ENCODE measurements around the gene ZBTB42. TPM values are rescaled to one million over a fixed set of nuclear protein-coding genes. Genes with fewer than 3 reads are reported as not detected.

Gene ZBTB42
- total RNA-seq, 1 experiment from 2014 or later = 5.2 TPM

GRCh38 chr14:104767634-104767918, 33.3 kb upstream of the ZBTB42 start:
- no peak for DNase-seq (ENCODE audit: low read depth, low spot score)
- in situ Hi-C loops (cut with HindIII; ENCODE audit: low pct_unique_long_range_greater_than_20kb, low sequenced_read_pairs) = no loop called here

DNA sequence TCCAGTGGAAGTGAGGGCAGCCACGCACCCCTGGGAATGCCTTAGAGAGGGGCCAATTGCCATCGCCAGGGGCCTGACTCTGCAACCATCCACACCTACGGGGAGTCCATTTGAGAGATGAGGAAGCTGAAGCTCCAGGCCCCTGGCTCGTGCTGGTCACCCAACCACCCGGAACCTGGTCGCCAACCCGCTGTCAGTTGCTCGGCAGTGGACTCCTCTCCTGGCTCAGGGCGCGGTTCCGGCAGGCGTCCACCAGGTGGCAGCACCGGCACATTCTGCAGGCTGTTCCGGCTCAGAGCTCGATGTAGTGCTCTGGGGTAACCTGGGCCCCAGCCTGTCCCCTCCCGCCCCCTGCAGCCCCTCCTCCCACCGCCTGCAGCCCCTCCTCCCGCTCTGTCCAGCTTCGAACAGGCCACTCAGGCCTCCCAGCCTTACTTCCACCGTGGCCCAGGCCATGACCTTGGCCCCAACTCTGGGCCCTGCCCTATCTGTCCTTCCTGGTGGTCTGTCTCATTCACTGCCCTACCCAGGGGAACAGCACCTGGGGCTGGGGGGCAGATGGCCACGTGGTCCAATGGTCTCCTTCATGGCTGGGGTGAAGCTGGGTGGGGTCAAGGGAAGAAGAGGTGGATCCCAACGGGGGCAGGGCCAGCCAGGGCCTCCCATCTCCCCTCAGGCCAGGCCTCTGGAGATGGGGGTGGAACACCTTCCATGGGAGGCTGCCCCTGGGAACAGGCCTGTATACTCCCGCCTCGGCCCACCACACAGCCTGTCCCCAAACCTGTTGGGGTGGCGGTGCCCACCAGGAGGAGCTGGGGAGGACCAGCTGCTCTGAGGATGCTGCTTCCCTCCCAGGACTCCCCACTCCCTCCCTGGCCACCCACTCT, 32.2 kb upstream of the ZBTB42 start:
- DNase-seq (ENCODE audit: low read depth, low spot score) = peak; percentile 81
- in situ Hi-C loops (cut with HindIII; ENCODE audit: low pct_unique_long_range_greater_than_20kb, low sequenced_read_pairs) = no loop called here

GRCh38 chr14:104769324-104770071, 31.4 kb upstream of the ZBTB42 start:
- in situ Hi-C loops (cut with HindIII; ENCODE audit: low pct_unique_long_range_greater_than_20kb, low sequenced_read_pairs) = no loop called here
- no peak for DNase-seq (ENCODE audit: low read depth, low spot score)

- in situ Hi-C loops (cut with HindIII; ENCODE audit: low pct_unique_long_range_greater_than_20kb, low sequenced_read_pairs) = no loop called here
- no peak for DNase-seq (ENCODE audit: low read depth, low spot score)
These were observed 30.8 kb upstream of the ZBTB42 start for GRCh38 chr14:104770072-104770579.

- DNase-seq (ENCODE audit: low read depth, low spot score) = peak; percentile 30
- in situ Hi-C loops (cut with HindIII; ENCODE audit: low pct_unique_long_range_greater_than_20kb, low sequenced_read_pairs) = no loop called here
These were observed 30.0 kb upstream of the ZBTB42 start for GRCh38 chr14:104770851-104771272.

- DNase-seq (ENCODE audit: low read depth, low spot score) = no peak
- in situ Hi-C loops (cut with HindIII; ENCODE audit: low pct_unique_long_range_greater_than_20kb, low sequenced_read_pairs) = no loop called here
These were observed 29.5 kb upstream of the ZBTB42 start for GRCh38 chr14:104771374-104771773.

DNA sequence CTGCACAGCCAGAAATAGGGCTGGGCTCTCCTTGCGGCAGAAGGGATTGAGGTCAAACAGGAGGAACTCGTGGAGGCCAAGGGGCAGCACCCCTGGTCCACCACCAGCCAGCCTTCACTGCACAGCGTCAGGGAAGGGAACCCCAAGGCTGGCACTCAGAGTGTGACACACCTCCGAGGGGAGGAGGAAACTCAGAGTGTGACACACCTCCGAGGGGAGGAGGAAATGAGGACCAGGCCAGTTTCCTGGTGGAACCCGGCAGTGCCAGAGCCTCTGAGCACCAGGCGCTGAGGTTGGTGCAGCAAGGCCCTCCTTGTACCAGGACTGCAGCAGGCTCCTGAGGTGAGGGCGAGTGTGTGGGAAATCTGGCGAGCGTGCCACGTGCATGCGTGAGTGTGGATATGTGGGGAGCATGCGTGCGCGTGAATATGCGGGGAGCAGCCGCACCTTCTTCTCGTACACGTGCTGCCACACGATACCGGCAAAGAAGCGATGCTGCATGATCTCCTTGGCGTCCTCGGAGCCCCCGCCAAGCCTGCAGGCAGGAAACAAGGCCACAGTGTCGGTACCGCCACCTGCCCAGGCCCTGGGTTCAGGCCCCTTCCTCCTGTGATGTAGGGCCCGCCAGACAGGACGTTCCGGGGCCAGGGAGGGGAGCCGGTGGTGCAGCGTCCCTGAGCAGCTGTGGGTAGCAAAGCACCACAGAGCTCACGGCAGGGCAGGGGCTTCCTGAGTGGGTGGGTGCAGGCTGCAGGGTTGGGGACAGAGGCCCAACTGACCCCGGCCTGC, 28.8 kb upstream of the ZBTB42 start:
- DNase-seq (ENCODE audit: low read depth, low spot score) = no peak
- in situ Hi-C loops (cut with HindIII; ENCODE audit: low pct_unique_long_range_greater_than_20kb, low sequenced_read_pairs) = no loop called here

GRCh38 chr14:104772707-104773504, 28.0 kb upstream of the ZBTB42 start:
- in situ Hi-C loops (cut with HindIII; ENCODE audit: low pct_unique_long_range_greater_than_20kb, low sequenced_read_pairs) = no loop called here
- no peak for DNase-seq (ENCODE audit: low read depth, low spot score)

GRCh38 chr14:104773505-104774452, 27.1 kb upstream of the ZBTB42 start:
- no peak for DNase-seq (ENCODE audit: low read depth, low spot score)
- in situ Hi-C loops (cut with HindIII; ENCODE audit: low pct_unique_long_range_greater_than_20kb, low sequenced_read_pairs) = no loop called here

- DNase-seq (ENCODE audit: low read depth, low spot score) = no peak
- in situ Hi-C loops (cut with HindIII; ENCODE audit: low pct_unique_long_range_greater_than_20kb, low sequenced_read_pairs) = no loop called here
These were observed 26.3 kb upstream of the ZBTB42 start for GRCh38 chr14:104774453-104775072.

- no peak for DNase-seq (ENCODE audit: low read depth, low spot score)
- in situ Hi-C loops (cut with HindIII; ENCODE audit: low pct_unique_long_range_greater_than_20kb, low sequenced_read_pairs) = no loop called here
These were observed 25.8 kb upstream of the ZBTB42 start for GRCh38 chr14:104775073-104775489.

GRCh38 chr14:104776481-104776880, 24.4 kb upstream of the ZBTB42 start:
- in situ Hi-C loops (cut with HindIII; ENCODE audit: low pct_unique_long_range_greater_than_20kb, low sequenced_read_pairs) = no loop called here
- no peak for DNase-seq (ENCODE audit: low read depth, low spot score)

DNA sequence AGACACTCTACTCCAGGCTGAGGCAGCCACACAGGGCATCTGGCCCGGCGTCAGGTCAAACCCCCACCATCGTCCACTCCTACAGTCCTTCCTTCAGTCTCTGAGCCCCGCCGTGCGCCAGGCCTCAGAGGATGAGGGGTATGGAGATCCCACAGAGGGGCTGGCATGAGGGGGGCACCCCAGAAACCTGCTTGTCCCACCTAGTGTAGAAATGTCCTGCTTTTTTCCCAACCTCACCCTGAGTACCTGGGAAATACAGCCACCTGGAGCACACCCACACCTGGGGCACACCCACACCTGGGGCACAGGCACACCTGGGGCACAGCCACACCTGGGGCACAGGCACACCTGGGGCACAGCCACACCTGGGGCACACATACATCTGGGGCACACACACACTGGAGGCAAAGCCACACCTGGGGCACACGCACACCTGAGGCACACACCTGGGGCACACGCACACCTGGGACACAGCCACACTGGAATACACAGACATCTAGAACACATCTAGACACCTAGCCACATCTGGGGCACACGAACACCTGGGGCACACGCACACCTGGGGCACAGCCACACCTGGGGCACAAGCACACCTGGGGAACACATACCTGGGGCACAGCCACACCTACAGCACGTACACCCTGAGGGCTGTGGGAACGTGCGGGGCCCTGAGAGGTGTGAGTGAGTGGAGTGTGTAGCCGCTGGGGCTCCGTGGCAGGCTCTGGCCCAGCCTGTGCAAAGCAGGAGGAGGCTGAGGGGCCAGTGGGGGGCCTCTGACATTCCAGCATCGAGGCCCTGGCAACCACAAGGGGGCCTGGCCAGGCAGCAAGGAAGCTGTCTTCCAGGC, 23.7 kb upstream of the ZBTB42 start:
- DNase-seq (ENCODE audit: low read depth, low spot score) = no peak

DNA sequence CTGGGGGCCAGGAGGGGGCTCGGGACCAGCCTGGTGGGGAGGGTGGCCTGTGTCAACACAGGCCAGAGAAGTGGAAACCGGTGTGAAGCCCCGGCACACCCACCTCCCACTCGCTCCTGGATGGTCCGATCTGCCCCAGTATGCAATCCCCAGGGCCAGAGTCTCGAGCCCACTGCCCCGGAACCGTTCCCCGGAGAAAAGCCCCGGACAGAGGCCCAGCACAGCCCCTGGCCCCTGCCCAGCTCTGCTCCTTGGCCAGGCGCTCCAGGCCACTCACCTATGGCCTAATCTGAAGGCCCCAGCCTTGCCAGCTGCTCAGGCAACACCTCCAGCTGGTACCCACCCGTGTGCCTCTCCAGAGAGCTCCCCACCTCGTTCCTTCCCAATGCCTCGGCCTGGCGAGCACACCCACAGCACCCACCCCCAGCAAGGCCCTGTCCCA, 23.1 kb upstream of the ZBTB42 start:
- no peak for DNase-seq (ENCODE audit: low read depth, low spot score)
- in situ Hi-C loops (cut with HindIII; ENCODE audit: low pct_unique_long_range_greater_than_20kb, low sequenced_read_pairs) = no loop called here

More for the DNA sequence above, 23.7 kb upstream of the ZBTB42 start:
- in situ Hi-C loops (cut with HindIII; ENCODE audit: low pct_unique_long_range_greater_than_20kb, low sequenced_read_pairs) = no loop called here

GRCh38 chr14:104778694-104779331, 22.1 kb upstream of the ZBTB42 start:
- in situ Hi-C loops (cut with HindIII; ENCODE audit: low pct_unique_long_range_greater_than_20kb, low sequenced_read_pairs) = no loop called here
- no peak for DNase-seq (ENCODE audit: low read depth, low spot score)
